Dendritic cell treated with granulocyte-macrophage colony-stimulating factor and Interleukin-4, amounts not matched to agents 40 ng/mL and 50 ng/mL, for 4 days (primary cell): Measurements from ENCODE around the gene COL5A1.

ENCODE experiments used
- H3K27ac Mint-ChIP-seq: one replicate; pipeline ENCODE4 v1.8.0; 2022; ENCODE audit warnings: mild to moderate bottlenecking, mixed read lengths
- H3K27me3 Mint-ChIP-seq: one replicate; pipeline ENCODE4 v1.8.0; 2022; ENCODE audit warnings: mild to moderate bottlenecking, mixed read lengths
- H3K36me3 Mint-ChIP-seq: one replicate; pipeline ENCODE4 v1.8.0; 2022; ENCODE audit warnings: low read depth, mixed read lengths
- H3K4me1 Mint-ChIP-seq: one replicate; pipeline ENCODE4 v1.8.0; 2022; ENCODE audit warnings: low read depth, mixed read lengths
- H3K4me3 Mint-ChIP-seq: one replicate; pipeline ENCODE4 v1.8.0; 2022; ENCODE audit warnings: mild to moderate bottlenecking, moderate library complexity, mixed read lengths
- H3K9me3 Mint-ChIP-seq: one replicate; pipeline ENCODE4 v1.8.0; 2022; ENCODE audit warnings: mixed read lengths
- intact Hi-C: fragments of 100-400 bp; cut with micrococcal nuclease; formaldehyde crosslinking; loops from one replicate; pipeline ENCODE4 v1.15.0; 2022

COL5A1 gene

DNA sequence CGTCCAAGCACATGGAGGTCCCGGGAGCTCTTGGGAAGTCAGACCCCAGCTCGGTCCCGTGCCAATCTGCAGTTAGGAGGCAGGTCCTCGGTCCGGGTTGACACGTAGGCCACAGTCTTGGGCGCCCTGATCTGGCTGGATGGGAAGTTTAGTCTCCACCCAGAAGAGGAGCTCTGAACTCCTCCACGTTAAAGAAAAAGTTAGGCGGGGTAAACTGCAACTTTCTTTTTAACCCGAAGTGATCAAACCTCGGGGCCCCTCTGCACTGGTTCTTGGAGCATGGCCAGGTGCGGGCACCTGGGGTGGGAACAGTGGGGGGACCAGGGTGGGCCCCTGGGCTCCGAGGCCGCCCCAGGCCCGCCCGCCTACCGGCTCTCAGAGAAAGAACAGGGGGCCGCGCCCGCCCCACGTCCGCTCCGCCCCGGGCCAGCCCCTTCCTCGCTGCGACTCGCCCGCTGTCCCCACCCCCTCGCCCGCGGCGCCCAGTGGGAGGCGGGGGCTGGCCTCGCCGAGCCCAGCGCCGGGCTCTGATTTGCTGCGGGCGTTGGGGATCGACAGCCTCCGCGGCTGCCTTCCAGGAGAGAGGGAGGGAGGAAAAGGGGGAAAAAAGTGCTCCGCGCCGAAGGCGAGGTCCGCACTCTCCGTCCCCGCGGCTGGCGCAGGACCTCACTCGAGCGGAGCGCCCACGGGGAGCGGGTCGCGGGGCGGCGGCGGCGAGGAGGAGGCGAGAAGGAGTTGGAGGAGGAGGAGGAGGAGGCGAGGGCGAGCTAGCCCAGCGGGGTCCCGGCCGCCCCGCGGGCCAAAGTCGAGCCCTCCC is at the start of gene COL5A1:
Gene COL5A1 (plus strand): TSS at position 631 of the 817 bp plus-strand sequence. CDS start 385 bp downstream, outside the sequence.
- no peak within 1 kb of the TSS for H3K4me3 Mint-ChIP-seq

DNA sequence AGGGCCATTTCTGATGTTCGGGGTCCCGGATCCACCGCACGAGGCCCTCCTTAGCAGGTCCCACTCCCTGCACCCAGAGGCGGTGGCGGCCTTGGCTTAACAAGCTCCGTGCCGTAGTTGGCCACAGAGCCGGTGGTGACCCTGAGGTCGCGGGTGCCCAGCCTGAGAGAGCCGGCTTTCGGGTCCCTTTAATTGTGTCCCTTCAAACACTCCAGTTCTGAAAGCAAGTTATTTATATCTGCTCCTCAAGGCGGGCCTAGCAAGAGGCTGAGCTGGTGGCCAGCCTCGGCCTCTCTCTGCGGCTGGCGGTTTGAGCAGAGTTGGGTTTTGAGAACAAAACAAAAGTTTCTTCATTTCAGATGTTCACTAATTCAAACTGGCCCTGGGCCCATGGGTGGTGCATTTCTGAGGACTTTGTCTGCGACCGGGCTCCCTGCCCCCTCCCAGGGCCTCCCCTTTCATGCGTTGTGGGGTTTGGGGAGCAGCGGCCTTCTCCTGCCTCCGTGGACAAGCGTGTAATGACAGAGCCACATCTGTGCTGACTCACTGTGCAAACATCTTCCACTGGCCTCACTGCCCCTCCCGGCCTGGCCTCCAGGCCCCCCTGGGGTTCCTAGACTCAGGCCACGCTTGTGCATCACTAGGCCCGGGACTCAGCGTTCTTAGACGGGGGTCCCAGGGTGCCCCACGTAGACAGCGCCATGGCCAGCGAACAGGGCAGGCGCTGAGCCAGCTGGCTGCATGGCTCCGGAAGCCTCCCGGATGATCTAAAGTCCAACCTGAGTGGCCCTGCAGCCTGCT is 49.4 kb upstream of the COL5A1 start:
- intact Hi-C loops = no loop called here
- no peaks in the 10 kb centered on the region for H3K9me3 Mint-ChIP-seq
- no peaks in the 10 kb centered on the region for H3K36me3 Mint-ChIP-seq
- H3K4me3 Mint-ChIP-seq = no peak overlapping the region
- H3K27me3 Mint-ChIP-seq = no peaks in the 10 kb centered on the region
- no peak overlapping the region for H3K27ac Mint-ChIP-seq
- H3K4me1 Mint-ChIP-seq = no peaks in the 10 kb centered on the region

More for the DNA sequence above, at the start of gene COL5A1:
- no peaks in the 10 kb centered on the region for H3K4me1 Mint-ChIP-seq
- H3K27me3 Mint-ChIP-seq = peaks cover 45% of the 10 kb centered on the region
- H3K36me3 Mint-ChIP-seq = no peaks in the 10 kb centered on the region
- intact Hi-C loops = no loop called here
- H3K27ac Mint-ChIP-seq = no peak within 1 kb of the TSS
- no peaks in the 10 kb centered on the region for H3K9me3 Mint-ChIP-seq

DNA sequence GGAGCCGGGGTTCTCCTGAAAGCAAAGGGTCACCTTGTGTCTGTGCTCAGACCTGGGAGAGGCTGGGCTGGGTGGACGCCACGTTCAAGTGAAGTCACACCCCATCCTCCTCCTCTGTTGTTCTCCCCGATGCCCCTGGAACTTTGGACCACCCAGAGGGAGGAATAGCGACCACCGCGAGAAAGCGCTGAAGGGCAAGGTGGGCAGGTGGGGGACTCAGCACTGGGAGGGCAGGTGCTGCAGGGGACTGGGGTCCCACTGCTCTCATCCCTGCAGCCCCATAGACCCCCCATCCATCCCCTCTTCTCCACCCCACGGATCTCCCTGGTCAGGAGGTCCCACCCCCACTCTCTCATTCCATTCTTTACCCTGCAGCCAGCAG is 48.8 kb upstream of the COL5A1 start:
- Mint-ChIP-seq H3K27ac (no peak overlapping the region), H3K27me3 (no peaks in the 10 kb centered on the region), H3K4me3 (no peak overlapping the region), H3K9me3 (no peaks in the 10 kb centered on the region), H3K36me3 (no peaks in the 10 kb centered on the region), H3K4me1 (no peaks in the 10 kb centered on the region)
- intact Hi-C loops = no loop called here

DNA sequence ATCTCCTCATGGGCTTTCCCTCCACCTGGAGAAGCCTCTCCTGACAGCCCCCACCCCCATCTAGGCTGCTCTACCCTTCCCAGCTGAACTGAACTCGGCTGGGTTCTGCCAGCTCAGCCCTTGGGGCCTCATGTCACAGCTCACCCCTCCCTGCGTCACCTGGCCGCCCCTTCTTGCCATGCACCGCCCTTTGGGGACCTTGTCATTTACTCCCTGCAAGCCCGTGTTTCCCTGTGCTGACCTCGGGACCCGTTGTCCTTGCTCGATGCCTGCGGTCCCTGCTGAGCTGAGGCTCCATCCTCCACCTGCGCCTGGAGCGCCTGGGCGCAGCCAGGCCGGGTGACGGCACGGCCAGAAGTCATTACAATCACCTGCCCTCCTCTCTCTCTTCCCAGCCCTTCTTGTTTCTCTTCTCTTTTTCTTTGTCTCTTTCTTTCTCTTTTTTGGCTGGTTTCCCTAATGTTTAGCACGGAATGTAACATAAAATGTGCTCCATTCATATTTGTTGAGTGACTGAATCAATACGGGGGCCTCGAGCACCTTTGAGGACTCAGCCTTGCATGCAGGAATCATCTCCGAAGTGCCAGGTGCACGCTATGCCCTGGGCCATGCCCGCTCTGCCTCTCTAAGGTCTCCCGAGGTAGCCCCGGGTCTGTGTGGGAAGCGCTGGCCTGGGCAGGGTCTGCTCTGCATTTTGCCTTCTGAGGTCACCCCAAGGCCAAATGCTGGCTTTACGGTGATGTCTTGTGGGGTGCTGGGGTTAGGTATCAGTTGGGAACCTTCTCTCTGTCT is 48.1 kb upstream of the COL5A1 start:
- no peaks in the 10 kb centered on the region for H3K36me3 Mint-ChIP-seq
- H3K4me1 Mint-ChIP-seq = no peaks in the 10 kb centered on the region
- no peaks in the 10 kb centered on the region for H3K9me3 Mint-ChIP-seq
- H3K27me3 Mint-ChIP-seq = no peaks in the 10 kb centered on the region
- intact Hi-C loops = no loop called here
- H3K27ac Mint-ChIP-seq = no peak overlapping the region
- H3K4me3 Mint-ChIP-seq = no peak overlapping the region

DNA sequence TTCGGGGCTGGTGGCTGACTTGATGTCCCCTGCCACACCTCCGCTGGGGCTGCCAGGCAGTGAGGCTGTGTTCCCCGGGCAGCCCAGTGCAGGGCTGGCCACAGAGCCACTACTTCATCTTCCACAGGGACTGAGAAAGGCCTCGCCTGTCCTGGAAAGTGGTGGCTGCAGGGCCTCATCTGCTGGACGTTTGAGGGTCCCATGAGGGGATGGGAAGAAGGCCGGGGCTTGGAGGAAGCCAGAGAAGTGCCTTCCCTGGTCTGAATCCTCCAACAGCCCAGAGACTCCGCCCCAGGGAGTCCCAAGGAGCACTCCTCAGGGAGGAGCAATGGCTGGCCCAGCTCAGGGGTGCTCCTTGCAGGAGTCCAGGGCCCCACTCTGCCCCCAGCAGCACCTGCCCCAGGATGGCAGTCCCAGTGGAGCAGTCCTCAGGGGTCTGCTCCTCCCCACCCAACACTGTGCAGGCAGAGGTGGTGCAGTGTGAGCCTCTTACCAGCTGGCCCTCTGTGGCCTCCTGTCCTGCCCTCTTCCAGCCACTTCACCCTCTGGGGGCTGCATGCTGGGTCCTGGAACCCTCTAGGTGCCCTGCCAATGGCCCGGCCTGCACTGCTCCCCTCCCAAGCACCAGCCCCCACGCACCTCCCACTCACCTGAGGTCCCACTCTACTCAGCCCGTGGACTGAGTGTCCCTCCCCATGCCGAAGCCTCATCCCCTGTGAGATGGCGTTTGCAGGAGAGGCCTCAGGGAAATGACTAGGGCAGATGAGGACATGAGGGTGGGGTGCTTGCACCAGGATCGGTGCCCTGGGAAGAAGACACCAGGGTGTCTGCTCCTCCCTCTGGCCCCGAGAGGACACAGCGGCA is 47.3 kb upstream of the COL5A1 start:
- Mint-ChIP-seq H3K36me3 (no peaks in the 10 kb centered on the region), H3K4me3 (no peak overlapping the region), H3K27me3 (no peaks in the 10 kb centered on the region), H3K9me3 (no peaks in the 10 kb centered on the region), H3K4me1 (no peaks in the 10 kb centered on the region), H3K27ac (no peak overlapping the region)
- intact Hi-C loops = no loop called here

DNA sequence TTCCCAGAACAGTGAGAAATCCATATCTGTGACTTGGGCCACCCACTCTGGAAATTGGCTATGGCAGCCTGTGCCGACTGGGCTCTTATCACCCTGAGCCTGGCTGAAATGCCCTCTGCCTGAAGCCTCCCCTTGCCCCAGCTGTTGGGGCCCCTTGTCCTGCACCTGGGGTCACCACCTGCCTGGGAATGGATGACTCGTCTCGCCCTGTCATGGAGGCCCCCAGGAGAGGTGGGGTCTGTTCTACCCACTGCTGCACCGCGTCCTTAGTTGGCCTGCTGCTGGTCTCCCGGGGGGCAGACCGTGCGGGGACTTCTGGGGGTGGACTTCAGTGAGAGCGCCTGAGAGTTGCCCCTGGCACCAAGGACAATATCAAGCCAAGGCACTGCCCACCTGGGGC is 46.6 kb upstream of the COL5A1 start:
- H3K4me3 Mint-ChIP-seq = no peak overlapping the region
- no peak overlapping the region for H3K27ac Mint-ChIP-seq
- no peaks in the 10 kb centered on the region for H3K9me3 Mint-ChIP-seq
- H3K36me3 Mint-ChIP-seq = no peaks in the 10 kb centered on the region
- H3K27me3 Mint-ChIP-seq = no peaks in the 10 kb centered on the region
- intact Hi-C loops = no loop called here
- no peaks in the 10 kb centered on the region for H3K4me1 Mint-ChIP-seq

DNA sequence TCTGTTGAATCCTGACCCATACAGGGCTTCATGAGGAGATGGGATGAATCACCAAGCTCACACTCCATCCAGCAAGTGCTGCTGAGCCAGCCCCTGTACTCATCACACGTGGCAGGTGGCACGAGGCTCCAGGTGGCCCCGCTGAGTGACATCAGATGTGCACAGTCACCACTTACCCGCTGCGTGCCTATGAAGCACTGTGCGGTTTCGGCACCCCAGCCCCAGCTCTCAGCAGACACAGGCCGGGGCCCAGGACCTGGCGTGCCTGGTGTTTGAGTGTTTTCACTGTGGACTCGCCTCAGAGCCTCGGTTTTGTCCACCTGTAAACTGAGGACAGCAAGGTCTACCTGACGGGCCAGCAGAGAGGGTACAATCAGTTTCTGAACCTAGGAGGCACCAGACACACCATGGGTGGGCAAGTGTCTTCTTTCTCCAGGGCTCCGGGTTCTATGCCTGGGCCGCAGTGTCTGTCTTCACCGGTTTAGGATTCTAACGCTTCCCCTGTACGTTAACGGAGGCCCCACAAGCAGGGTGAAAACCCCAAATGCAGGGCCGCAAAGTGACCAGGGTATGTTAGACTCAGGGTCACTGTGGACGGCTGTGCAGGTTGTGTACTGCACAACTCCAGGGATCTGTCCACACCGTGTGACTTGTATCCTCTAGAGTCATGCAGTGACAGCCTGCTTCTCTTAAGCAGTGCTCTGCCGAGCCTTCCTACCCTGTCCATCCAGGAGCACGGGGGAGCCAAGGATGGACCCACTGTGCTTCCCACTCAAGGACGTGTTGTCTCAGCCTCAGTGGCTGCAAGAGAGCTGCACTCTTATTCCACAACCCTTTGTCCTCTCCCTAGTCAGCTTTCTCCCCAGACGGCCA is 44.3 kb upstream of the COL5A1 start:
- H3K9me3 Mint-ChIP-seq = no peaks in the 10 kb centered on the region
- H3K4me3 Mint-ChIP-seq = no peak overlapping the region
- intact Hi-C loops = no loop called here

DNA sequence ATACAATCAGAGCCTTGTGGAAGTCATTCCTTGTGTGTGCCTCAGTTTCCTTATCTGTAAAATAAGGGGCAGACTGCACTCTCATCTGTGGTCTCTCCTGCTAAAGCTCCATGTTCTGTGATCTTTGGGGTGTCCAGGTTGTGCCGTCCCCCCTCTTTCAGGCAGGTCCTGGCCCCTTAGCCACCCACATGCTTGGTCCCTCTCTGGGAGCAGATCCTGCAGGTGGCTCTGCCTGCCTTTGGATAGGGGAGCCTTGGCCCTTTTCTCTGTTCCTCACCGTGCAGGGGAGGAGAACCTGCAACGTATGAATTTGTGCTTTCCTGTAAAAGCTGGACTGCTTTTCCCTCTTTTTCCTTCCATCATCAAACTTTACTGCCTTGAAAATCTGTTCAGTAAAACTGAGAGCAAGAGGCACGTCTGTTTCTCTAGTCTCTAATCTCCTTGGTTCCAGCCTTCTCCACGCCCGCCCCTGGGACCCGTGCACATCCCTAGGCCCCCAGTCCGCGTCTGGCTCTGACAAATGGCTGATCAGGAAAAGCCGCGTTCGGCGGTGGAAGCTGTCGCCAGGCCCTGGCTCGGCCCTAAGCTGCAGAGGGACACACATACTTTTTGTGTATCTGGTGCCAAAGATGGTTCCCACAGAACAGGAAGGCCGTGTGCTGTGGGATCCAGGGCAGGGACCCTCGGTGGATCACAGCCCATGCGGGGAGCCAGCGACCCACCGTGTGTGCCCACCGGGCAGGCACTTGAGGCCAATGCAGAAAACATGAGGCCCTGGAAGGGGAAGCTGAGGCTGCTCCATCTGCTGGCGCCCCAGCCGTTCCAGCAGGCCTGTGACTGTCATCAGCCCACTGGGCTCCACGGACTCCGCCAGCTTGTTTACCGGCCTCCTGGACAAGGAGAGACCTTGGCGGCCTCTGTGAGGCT is 43.4 kb upstream of the COL5A1 start:
- intact Hi-C loops = no loop called here
- no peaks in the 10 kb centered on the region for H3K4me1 Mint-ChIP-seq
- no peak overlapping the region for H3K27ac Mint-ChIP-seq
- no peaks in the 10 kb centered on the region for H3K27me3 Mint-ChIP-seq
- H3K4me3 Mint-ChIP-seq = no peak overlapping the region
- H3K36me3 Mint-ChIP-seq = no peaks in the 10 kb centered on the region
- no peaks in the 10 kb centered on the region for H3K9me3 Mint-ChIP-seq

More for the DNA sequence above, 44.3 kb upstream of the COL5A1 start:
- H3K27me3 Mint-ChIP-seq = no peaks in the 10 kb centered on the region
- H3K4me1 Mint-ChIP-seq = no peaks in the 10 kb centered on the region
- H3K27ac Mint-ChIP-seq = no peak overlapping the region
- H3K36me3 Mint-ChIP-seq = no peaks in the 10 kb centered on the region

DNA sequence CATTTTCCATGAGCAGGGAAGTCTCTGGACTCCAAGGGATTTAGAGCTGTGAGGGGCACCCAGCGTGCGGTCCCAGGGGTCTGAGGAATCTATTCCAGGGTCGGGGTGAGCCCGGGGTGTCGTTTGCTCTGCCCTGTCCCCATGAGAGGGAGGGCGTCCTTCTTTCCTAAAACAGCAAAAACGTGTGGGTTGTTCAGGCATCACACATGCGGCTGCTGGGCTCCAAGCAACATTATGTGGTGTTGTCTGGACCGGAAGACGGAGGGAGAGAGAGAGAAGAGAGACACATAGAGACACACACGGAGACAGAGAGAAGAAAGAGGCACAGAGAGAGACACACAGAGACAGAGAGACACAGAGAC is 42.7 kb upstream of the COL5A1 start:
- Mint-ChIP-seq H3K4me1 (no peaks in the 10 kb centered on the region), H3K9me3 (no peaks in the 10 kb centered on the region), H3K27me3 (no peaks in the 10 kb centered on the region), H3K27ac (no peak overlapping the region), H3K36me3 (no peaks in the 10 kb centered on the region), H3K4me3 (no peak overlapping the region)
- intact Hi-C loops = no loop called here

DNA sequence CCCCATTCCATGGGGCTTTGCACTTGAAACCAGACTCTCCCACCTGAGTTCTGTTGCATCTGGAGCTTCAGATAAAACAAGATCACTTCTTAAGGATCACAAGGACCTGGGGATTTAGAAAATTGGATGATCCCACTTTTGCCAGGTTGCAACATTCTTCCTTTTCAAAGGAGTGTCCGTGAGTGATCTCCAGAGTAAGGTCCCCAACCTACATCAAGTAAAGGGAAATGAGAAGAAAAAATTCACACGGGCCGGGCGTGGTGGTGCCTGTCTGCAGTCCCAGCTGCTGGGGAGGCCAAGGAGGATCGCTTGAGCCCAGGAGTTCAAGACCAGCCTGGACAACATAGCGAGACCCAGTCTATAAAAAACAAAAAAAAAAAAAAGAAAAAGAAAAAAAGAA is 41.2 kb upstream of the COL5A1 start:
- no peaks in the 10 kb centered on the region for H3K4me1 Mint-ChIP-seq
- H3K27me3 Mint-ChIP-seq = no peaks in the 10 kb centered on the region
- H3K4me3 Mint-ChIP-seq = no peak overlapping the region
- no peaks in the 10 kb centered on the region for H3K9me3 Mint-ChIP-seq
- intact Hi-C loops = no loop called here
- H3K36me3 Mint-ChIP-seq = no peaks in the 10 kb centered on the region
- H3K27ac Mint-ChIP-seq = no peak overlapping the region

DNA sequence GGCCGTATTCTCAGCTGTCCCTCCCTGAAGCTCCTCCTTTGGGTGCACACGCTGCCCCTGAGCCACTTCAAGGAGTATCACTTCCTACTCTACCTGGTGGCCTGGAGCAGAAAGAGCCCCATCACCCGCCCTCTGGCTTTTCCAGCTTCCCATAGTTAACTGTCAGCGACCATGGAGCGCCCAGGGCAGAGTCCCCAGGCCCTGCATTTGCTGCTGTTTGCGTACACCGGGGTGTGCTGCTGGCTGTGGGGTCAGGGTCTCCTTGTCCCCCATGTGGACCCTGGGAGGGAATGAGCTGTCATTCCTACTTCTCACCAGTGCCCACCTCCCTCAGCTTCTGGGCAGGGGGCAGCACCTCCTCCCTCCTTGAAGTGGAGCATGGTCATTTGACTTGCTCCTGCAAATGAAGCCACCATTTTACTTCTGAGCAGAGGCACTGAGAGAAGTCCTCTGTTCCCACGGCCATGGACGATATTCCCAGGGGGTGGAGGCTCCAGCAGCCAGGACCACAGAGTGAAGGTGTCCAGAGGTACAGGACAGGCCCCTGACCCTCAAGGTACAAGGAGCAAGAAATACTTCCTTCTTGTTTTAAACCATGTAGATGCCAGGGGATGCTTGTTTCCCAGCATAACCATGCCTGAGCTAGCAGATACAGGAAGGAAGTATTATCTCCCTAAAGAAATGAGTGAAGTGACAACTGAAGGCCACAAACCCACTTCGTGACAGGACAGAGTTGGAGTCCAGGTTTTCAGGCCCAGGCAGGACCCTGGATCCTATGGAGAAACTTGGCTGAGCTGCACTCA is 40.6 kb upstream of the COL5A1 start:
- H3K27me3 Mint-ChIP-seq = no peaks in the 10 kb centered on the region
- H3K36me3 Mint-ChIP-seq = no peaks in the 10 kb centered on the region
- intact Hi-C loops = no loop called here
- no peak overlapping the region for H3K27ac Mint-ChIP-seq
- H3K4me3 Mint-ChIP-seq = no peak overlapping the region
- no peaks in the 10 kb centered on the region for H3K9me3 Mint-ChIP-seq
- no peaks in the 10 kb centered on the region for H3K4me1 Mint-ChIP-seq
